GM21619 (cell line): ENCODE measurements around the gene APBB1IP.
A peak's percentile ranks its signal among the peaks of the same experiment; 100 is the strongest.
"Not testable (repeated sequence)": the region's sequence is repeated elsewhere in the genome, so short reads cannot be mapped to it uniquely, and the experiment has no call there.

Source experiments
- ATAC-seq: cut with Tn5 transposase; IDR thresholded peaks from one replicate; pipeline ENCODE4 v1.9.1; 2021; ENCODE audit not compliant: unreplicated experiment

APBB1IP gene

DNA sequence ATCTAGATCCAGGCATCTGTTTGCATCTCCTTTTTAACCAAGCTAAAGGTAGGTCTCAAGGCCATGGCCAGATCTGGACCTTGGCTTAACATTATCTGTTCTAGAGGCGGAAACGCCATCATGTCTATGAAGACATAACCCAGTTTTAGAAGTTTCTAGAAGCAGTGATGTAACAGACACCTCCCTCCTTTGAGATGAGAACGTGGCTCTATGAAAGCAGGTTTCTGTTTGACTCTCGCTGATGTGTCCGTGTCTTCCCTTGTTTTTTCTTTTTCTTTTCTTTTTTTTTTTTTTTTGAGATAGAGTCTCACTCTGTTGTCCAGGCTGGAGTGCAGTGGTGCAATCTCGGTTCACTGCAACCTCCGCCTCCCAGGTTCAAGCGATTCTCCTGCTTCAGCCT lies 36.7 kb downstream of the APBB1IP start:
- not testable (repeated sequence) for ATAC-seq

- no peak for ATAC-seq
Measured at GRCh38 chr10:26475386-26475785, 37.2 kb downstream of the APBB1IP start.

DNA sequence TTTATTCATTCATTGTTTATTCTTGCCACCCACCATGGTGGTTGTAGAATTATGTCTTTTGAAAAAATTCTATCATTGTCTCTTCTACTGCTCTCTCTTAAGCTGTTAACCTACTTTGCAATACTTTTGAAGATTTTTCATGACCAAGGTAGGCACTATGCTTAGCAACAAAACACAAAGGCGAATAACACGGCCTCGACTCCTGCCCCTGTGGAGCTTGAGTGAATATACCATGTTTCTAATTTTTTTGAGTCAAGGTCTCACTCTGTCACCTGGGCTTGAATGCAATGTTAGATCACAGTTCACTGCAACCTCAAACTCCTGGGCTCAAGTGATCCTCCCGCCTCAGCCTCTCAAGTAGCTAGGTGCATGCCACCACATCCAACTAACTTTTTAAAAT lies 39.4 kb downstream of the APBB1IP start:
- ATAC-seq: no peak

GRCh38 chr10:26478061-26478460 lies 39.9 kb downstream of the APBB1IP start:
- no peak for ATAC-seq

GRCh38 chr10:26479766-26480492 lies 41.8 kb downstream of the APBB1IP start:
- ATAC-seq: no peak

GRCh38 chr10:26481315-26481692 lies 43.2 kb downstream of the APBB1IP start:
- no peak for ATAC-seq

- ATAC-seq: peak; percentile 41
Measured at GRCh38 chr10:26481914-26482550, 43.9 kb downstream of the APBB1IP start.

DNA sequence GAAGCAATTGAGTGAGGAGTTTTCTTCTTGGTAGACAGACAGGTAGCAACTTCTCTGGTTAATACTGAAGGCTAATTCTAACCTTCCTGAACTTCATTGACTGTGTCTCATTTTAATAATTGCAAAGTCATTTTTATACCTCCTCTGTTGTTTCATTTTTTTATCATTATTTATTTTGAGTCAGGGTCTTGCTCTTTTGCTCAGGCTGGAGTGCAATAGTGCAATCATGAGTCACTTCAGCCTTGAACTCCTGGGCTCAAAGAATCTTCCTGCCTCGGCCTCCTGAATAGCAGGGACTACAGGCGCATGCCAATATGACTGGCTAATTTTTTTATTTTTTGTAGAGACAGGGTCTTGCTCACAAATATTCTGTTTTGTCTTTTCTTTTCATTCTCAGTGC lies 45.4 kb downstream of the APBB1IP start:
- ATAC-seq: no peak

- ATAC-seq: no peak
Measured at GRCh38 chr10:26485150-26485941, 47.2 kb downstream of the APBB1IP start.

GRCh38 chr10:26486304-26486703 lies 48.2 kb downstream of the APBB1IP start:
- ATAC-seq: no peak

- ATAC-seq: peak; percentile 89
Measured at GRCh38 chr10:26486990-26487850, 49.1 kb downstream of the APBB1IP start.

DNA sequence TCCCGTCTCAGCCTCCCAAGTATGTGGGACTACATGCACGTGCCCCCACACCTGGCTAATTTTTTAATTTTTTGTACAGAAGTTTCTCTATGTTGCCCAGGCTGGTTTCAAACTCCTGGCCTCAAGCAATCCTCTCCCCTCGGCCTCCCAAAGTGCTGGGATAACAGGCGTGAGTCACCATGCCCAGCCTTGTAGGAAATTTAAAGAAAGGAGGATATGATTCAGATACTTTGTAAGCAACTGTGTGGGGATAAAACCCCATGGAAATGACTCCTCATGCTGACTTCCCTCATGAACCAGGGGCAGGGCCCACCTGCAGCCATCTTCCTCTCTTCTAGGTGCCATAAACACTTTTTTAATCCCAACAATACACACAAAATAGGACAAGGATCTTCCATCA lies 50.2 kb downstream of the APBB1IP start:
- no peak for ATAC-seq

GRCh38 chr10:26489081-26489480 lies 50.9 kb downstream of the APBB1IP start:
- no peak for ATAC-seq

- ATAC-seq: not testable (repeated sequence)
Measured at GRCh38 chr10:26490367-26490766, 52.2 kb downstream of the APBB1IP start.

- ATAC-seq: no peak
Measured at GRCh38 chr10:26491276-26491675, 53.1 kb downstream of the APBB1IP start.

GRCh38 chr10:26491934-26492333 lies 53.8 kb downstream of the APBB1IP start:
- ATAC-seq: no peak

GRCh38 chr10:26492725-26493124 lies 54.6 kb downstream of the APBB1IP start:
- ATAC-seq: not testable (repeated sequence)

DNA sequence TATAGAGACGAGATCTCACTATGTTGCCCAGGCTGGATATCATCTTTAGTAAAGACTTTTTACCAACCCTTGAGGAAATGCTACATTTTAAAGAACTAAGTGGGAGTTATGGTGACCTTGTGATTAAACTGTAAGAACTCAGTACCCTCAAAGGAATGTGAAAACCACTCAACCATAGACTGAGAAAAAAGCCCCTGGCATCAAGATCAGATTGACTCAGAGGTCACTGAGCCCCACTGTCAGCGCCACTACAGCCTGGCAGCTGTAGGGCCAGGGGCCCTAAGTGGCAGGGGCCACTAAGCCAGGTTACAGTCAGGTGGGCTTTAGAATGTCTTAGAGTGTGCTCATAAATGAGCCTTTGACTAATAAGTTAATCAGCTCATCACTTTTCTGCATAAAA lies 55.9 kb downstream of the APBB1IP start:
- ATAC-seq: no peak

DNA sequence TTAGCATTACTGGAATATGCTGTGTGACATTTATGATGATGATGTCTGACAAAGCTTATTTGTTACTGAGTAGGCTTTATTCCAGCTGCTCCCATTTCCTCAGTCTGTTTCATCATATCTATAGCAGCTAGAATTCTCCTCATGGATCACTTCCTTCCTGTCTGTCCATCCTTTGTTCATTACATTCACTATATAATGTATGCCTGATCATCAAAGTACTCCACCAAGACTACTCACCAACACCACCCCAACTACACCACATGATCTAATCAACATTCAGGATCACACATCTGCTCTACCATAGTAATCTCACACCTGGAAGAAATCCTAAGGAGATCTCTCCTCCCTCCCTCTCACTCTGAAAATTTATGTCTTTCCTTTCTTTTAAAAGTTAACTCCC lies 61.3 kb downstream of the APBB1IP start:
- no peak for ATAC-seq

- no peak for ATAC-seq
Measured at GRCh38 chr10:26502986-26503385, 64.8 kb downstream of the APBB1IP start.

- ATAC-seq: no peak
Measured at GRCh38 chr10:26503911-26504310, 65.8 kb downstream of the APBB1IP start.
